ENCODE results near the gene MAP4K4. TPM values are rescaled to one million over a fixed set of nuclear protein-coding genes. Genes with fewer than 3 reads are reported as not detected.

Gene MAP4K4
- total RNA-seq, 2 experiments from 2014 or later: 25.2 to 25.8 TPM

GRCh38 chr2:101690547-101691152 is 6.9 kb upstream of the MAP4K4 start:
- ChIA-PET POLR2A (no interaction called here), CTCF (no interaction called here)

GRCh38 chr2:101692041-101692440 is 5.5 kb upstream of the MAP4K4 start:
- POLR2A ChIA-PET: no interaction called here
- CTCF ChIA-PET: no interaction called here

GRCh38 chr2:101692766-101693165 is 4.7 kb upstream of the MAP4K4 start:
- ChIA-PET CTCF (no interaction called here), POLR2A (no interaction called here)

GRCh38 chr2:101693991-101694588 is 3.4 kb upstream of the MAP4K4 start:
- POLR2A ChIA-PET: no interaction called here

GRCh38 chr2:101696272-101697123 is 1.0 kb upstream of the MAP4K4 start:
- CTCF ChIA-PET: interaction anchor here (1.0 kb wide), 1 partner anchor 14 kb away, joined by 3 read pairs; no protein-coding TSS in a partner anchor

More at GRCh38 chr2:101693991-101694588, 3.4 kb upstream of the MAP4K4 start:
- CTCF ChIA-PET: no interaction called here

GRCh38 chr2:101698014-101698843 is 722 bp downstream of the MAP4K4 start:
- ChIA-PET CTCF (no interaction called here), POLR2A (interaction anchor here (0.6 to 1.3 kb wide), 2 partner anchors 18 to 39 kb away, joined by 3 to 4 read pairs; no protein-coding TSS in a partner anchor)

More at GRCh38 chr2:101696272-101697123, 1.0 kb upstream of the MAP4K4 start:
- POLR2A ChIA-PET: interaction anchor here (1.0 to 1.3 kb wide), 2 partner anchors 10 to 40 kb away, joined by 4 read pairs; no protein-coding TSS in a partner anchor

- CTCF ChIA-PET: interaction anchor here (0.6 to 1.0 kb wide), 2 partner anchors 46 to 77 kb away, joined by 3 to 5 read pairs; no protein-coding TSS in a partner anchor
- POLR2A ChIA-PET: interaction anchor here (0.6 kb wide), 1 partner anchor 18 kb away, joined by 3 read pairs; no protein-coding TSS in a partner anchor
Observed at GRCh38 chr2:101698844-101699754, 1.6 kb downstream of the MAP4K4 start.

- POLR2A ChIA-PET: no interaction called here
Observed at GRCh38 chr2:101699755-101700461, 2.4 kb downstream of the MAP4K4 start.

GRCh38 chr2:101704046-101704466 is 6.5 kb downstream of the MAP4K4 start:
- CTCF ChIA-PET: no interaction called here
- POLR2A ChIA-PET: interaction anchor here (0.9 kb wide), 1 partner anchor 54 kb away, joined by 5 read pairs; no protein-coding TSS in a partner anchor

More at GRCh38 chr2:101699755-101700461, 2.4 kb downstream of the MAP4K4 start:
- CTCF ChIA-PET: interaction anchor here (0.6 to 1.0 kb wide), 2 partner anchors 45 to 77 kb away, joined by 3 to 5 read pairs; no protein-coding TSS in a partner anchor

- POLR2A ChIA-PET: interaction anchor here (0.6 to 1.7 kb wide), 5 partner anchors 12 to 53 kb away, joined by 4 to 5 read pairs (median 5); no protein-coding TSS in a partner anchor
Observed at GRCh38 chr2:101704816-101705578, 7.5 kb downstream of the MAP4K4 start.

GRCh38 chr2:101706121-101706818 is 8.8 kb downstream of the MAP4K4 start:
- CTCF ChIA-PET: interaction anchor here (0.6 to 1.5 kb wide), 4 partner anchors 10 to 117 kb away, joined by 3 read pairs; no protein-coding TSS in a partner anchor
- POLR2A ChIA-PET: interaction anchor here (1.2 to 1.7 kb wide), 2 partner anchors 10 to 11 kb away, joined by 4 to 5 read pairs; no protein-coding TSS in a partner anchor

More at GRCh38 chr2:101704816-101705578, 7.5 kb downstream of the MAP4K4 start:
- CTCF ChIA-PET: interaction anchor here (1.5 kb wide), 1 partner anchor 15 kb away, joined by 3 read pairs; no protein-coding TSS in a partner anchor

- ChIA-PET CTCF (interaction anchor here (0.6 to 1.5 kb wide), 3 partner anchors 9 to 51 kb away, joined by 3 read pairs; no protein-coding TSS in a partner anchor), POLR2A (interaction anchor here (1.2 kb wide), 1 partner anchor 10 kb away, joined by 4 read pairs; no protein-coding TSS in a partner anchor)
Observed at GRCh38 chr2:101706819-101707177, 9.3 kb downstream of the MAP4K4 start.

GRCh38 chr2:101710036-101710435 is 12.5 kb downstream of the MAP4K4 start:
- CTCF ChIA-PET: interaction anchor here (0.9 to 1.4 kb wide), 2 partner anchors 15 to 291 kb away, joined by 3 read pairs; no protein-coding TSS in a partner anchor
- POLR2A ChIA-PET: interaction anchor here (0.6 kb wide), 1 partner anchor 46 kb away, joined by 4 read pairs; no protein-coding TSS in a partner anchor

- CTCF ChIA-PET: interaction anchor here (0.9 to 1.4 kb wide), 2 partner anchors 15 to 292 kb away, joined by 3 read pairs; no protein-coding TSS in a partner anchor
- POLR2A ChIA-PET: interaction anchor here (0.6 kb wide), 1 partner anchor 45 kb away, joined by 4 read pairs; no protein-coding TSS in a partner anchor
Observed at GRCh38 chr2:101710471-101711318, 13.2 kb downstream of the MAP4K4 start.

Data from activated CD8-positive, alpha-beta memory T cell treated with anti-CD3 and anti-CD28 coated beads for 36 hours (primary cell).